ENCODE data around the gene CGB7.

The CGB7 gene

DNA sequence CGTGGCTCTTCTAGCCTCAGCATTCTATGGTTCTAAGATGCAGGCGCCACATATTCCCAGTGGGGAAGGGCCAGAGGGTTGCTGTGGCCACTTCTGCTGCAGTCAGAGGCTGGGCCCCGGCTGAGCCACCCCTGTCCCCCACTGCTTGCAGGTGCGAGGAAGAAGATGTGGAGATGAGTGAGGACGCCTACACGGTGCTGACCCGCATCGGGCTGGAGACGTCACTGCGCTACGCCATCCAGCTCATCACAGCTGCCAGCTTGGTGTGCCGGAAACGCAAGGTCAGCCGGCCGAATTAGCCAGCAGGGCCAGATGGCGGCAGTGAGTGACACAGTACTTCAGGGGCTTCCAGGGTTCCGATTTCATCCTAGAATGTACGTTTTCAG lies 42.7 kb downstream of the CGB7 start:
- no peak for DNase-seq

DNA sequence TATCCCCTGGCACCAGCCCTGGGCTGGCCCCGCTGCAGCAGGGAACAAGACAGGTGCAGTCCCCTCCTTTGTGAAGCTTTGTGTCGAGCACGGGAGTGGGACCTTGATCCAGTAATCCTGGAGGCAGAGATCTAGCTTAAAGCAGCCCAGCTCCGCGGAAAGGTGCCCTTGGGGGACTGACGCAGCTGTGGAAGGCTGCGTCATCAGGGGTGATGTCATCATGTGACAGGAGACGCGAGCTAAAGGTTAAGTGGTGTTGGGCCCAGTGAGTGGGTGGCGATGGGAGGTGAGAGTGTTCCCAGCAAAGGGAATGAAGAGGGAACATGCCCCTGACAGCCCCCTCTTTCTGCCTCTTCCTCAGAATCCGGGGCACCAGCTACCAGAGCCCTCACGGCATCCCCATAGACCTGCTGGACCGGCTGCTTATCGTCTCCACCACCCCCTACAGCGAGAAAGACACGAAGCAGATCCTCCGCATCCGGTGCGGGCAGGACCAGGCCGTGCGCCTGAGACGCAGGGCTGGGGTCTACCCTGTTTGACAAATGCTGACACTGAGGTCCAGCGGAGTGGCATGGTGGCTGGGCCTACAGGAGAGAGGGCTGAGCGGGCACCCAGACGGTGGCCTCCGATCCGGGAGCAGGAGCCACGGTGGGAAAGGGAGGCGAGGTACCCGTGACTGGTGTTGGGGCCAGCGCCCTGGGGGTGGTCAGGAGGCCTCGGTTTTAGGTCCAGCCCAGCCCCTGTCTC lies 43.3 kb downstream of the CGB7 start:
- DNase-seq = no peak

DNA sequence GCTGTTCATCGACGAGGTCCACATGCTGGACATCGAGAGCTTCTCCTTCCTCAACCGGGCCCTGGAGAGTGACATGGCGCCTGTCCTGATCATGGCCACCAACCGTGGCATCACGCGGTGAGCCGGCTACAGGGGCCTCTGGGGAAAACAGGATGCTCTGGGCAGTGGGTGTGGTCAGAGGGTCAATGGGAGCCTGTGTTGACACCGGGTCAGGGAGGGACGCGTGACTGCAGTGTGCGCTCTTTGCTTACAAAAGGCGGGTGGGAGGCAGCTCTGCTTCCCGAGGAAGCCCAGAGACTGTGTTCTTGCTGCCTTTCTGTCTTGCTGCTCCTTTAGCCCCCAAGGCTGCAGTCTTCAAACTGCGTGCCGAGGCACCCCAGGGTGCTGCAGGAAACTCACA lies 46.4 kb downstream of the CGB7 start:
- no peak for DNase-seq

DNA sequence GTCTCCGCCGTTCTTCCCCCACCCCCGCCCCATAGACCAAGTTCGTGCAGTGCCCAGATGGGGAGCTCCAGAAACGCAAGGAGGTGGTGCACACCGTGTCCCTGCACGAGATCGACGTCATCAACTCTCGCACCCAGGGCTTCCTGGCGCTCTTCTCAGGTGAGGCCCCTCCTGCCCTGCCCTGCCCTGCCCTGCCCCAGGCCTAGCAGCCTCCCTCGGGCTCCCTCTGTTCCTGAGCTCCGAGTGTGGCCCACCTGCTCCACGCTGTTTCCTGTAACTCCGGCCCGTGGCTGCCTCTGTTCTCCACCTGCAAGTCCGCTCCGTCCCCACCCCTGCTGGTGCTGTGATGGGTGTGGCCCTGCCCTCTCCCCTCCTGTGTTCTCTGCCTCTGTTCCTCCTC lies 47.1 kb downstream of the CGB7 start:
- no peak for DNase-seq

DNA sequence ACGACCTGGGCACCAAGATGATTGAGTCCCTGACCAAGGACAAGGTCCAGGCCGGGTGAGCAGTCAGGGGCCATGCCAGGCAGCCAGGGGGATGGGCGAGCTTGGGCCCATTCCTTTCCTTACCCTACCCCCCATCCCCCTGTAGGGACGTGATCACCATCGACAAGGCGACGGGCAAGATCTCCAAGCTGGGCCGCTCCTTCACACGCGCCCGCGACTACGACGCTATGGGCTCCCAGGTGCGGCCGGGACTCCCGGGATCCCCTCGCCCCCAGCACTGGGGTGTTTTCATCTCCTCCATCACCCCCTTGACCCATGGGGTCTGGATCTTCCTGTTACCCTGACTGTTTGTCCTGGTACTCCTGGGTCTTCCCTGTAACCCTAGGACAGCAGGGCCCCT lies 47.7 kb downstream of the CGB7 start:
- no peak for DNase-seq

DNA sequence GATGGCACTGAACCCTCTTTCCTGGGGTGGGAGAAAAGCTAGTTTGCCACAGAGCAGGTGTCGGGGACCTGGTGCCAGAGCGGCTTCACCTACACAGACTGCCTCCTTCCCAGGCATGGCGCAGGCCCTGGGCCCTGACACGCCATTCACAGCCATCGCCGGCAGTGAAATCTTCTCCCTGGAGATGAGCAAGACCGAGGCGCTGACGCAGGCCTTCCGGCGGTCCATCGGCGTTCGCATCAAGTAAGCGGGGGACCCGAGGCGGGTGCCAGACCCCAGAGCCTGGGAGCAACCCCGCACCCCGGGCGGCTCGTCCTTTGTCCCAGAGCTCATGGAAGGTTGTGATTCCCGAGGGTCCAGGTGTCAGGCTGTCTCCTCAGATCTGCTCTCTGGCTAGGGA lies 50.6 kb downstream of the CGB7 start:
- DNase-seq = no peak

DNA sequence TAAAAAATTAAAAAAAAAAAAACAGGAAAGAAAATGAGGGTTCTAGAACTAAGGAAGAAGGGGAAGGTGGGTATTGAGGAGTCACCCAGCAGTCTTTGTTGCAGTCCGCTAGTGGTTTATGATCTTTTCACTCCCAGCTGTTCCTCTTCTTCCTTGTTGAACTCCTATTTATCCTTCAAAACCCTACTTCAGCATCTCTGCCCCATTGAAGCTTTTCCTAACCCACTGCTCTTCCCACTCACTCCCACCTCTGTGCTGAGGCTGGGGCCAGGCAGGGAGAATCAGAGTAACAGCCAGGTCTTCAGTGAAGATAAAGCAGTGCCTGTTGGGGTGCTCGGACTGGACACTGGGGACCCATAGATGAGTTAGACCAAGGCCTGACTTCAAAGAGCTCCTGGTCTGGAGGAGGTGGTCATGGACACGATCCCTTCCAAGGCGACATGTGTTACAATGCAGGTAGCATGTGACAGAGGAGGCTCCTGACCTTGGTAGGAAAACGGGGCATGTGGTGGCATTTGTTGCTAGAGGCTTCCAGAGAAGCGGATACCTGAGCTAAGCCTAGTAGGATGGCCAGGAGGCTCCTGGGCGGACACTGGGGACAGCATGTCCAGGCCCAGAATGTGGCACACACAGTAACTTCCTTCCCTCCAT lies 52.5 kb downstream of the CGB7 start:
- DNase-seq = no peak

Data from right kidney (tissue), 1 donor.